Endothelial cell (in vitro differentiated cells): Measurements from ENCODE around the gene CIC. TPM values are rescaled to one million over a fixed set of nuclear protein-coding genes. Genes with fewer than 3 reads are reported as not detected.
"Not testable (repeated sequence)": the region's sequence is repeated elsewhere in the genome, so short reads cannot be mapped to it uniquely, and the experiment has no call there.

Experiments used
- DNase-seq: peaks from one replicate; pipeline ENCODE4 v3.0.0; 2021; ENCODE audit warnings: low spot score
- H3K27ac Mint-ChIP-seq: one replicate; pipeline ENCODE4 v1.8.0; 2021; ENCODE audit warnings: mixed read lengths, inconsistent platforms; ENCODE audit not compliant: unreplicated experiment
- H3K27me3 Mint-ChIP-seq: one replicate; pipeline ENCODE4 v1.8.0; 2021; ENCODE audit warnings: mild to moderate bottlenecking, moderate library complexity, mixed read lengths, inconsistent platforms; ENCODE audit not compliant: unreplicated experiment
- H3K36me3 Mint-ChIP-seq: one replicate; pipeline ENCODE4 v1.8.0; 2021; ENCODE audit warnings: mild to moderate bottlenecking, low read depth, mixed read lengths, inconsistent platforms; ENCODE audit not compliant: unreplicated experiment
- H3K4me1 Mint-ChIP-seq: one replicate; pipeline ENCODE4 v1.8.0; 2021; ENCODE audit warnings: mild to moderate bottlenecking, mixed read lengths, inconsistent platforms; ENCODE audit not compliant: unreplicated experiment
- H3K4me3 Mint-ChIP-seq: one replicate; pipeline ENCODE4 v1.8.0; 2021; ENCODE audit warnings: mild to moderate bottlenecking, mixed read lengths, inconsistent platforms; ENCODE audit not compliant: unreplicated experiment
- H3K9me3 Mint-ChIP-seq: one replicate; pipeline ENCODE4 v1.8.0; 2021; ENCODE audit warnings: mixed read lengths, inconsistent platforms; ENCODE audit not compliant: unreplicated experiment
- total RNA-seq: library from RNA; stranded (reverse); fragmentation: NEBNext Ultra II Directional; extraction: Animal tissue kit (Norgen Biotek cat#: 25700); gene quantifications from one replicate; pipeline ENCODE4 v1.2.1, GENCODE V29; 2021; ENCODE audit not compliant: unreplicated experiment
- TF ChIP-seq, protein P1 (sequence below): fragments of 200-600 bp; sonication (generic); IDR thresholded peaks from one replicate; pipeline ENCODE4 v1.5.0; 2021; ENCODE audit warnings: antibody characterized with exemption; ENCODE audit not compliant: unreplicated experiment

CIC gene
- total RNA-seq, 1 donor from 2014 or later, result 85.7 TPM

DNA sequence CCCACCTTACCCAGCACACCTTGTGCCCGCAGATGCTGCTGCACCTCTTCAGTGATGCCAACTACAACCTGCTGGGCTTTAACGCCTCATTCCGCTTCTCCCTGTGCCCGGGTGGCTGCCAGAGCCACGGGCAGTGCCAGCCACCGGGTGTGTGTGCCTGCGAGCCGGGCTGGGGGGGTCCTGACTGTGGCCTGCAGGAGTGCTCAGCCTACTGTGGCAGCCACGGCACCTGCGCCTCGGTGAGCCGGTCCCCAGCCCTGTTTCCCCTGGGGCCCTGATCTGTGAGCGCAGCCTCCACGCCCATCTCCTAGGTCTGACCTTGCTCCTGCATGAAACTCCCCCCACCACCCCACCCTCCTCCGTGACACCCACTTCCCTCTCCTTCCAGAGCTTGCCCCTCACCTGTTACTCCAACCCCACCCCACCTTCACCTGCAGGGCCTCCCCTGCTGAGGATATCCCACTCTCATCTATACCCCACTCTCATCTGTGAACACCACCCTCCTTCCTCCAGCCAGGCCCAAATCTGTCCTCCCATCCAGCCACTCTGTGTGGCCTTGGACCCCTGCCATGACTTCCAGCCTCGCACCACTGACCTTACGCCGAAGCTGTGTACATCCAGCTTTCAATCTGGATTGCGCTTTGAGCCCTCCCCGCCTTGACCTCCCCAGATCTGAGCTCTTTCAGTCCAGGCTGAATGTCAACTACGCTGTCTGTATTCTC lies 65.1 kb downstream of the CIC start:
- Mint-ChIP-seq H3K9me3 (no peaks in the 10 kb centered on the region), H3K4me1 (peaks cover 19% of the 10 kb centered on the region), H3K27ac (no peak overlapping the region), H3K27me3 (peaks cover 14% of the 10 kb centered on the region), H3K36me3 (peaks cover 11% of the 10 kb centered on the region), H3K4me3 (no peak overlapping the region)
- no peak for DNase-seq
- TF ChIP-seq, protein P1, sequence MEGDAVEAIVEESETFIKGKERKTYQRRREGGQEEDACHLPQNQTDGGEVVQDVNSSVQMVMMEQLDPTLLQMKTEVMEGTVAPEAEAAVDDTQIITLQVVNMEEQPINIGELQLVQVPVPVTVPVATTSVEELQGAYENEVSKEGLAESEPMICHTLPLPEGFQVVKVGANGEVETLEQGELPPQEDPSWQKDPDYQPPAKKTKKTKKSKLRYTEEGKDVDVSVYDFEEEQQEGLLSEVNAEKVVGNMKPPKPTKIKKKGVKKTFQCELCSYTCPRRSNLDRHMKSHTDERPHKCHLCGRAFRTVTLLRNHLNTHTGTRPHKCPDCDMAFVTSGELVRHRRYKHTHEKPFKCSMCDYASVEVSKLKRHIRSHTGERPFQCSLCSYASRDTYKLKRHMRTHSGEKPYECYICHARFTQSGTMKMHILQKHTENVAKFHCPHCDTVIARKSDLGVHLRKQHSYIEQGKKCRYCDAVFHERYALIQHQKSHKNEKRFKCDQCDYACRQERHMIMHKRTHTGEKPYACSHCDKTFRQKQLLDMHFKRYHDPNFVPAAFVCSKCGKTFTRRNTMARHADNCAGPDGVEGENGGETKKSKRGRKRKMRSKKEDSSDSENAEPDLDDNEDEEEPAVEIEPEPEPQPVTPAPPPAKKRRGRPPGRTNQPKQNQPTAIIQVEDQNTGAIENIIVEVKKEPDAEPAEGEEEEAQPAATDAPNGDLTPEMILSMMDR, result no peak

DNA sequence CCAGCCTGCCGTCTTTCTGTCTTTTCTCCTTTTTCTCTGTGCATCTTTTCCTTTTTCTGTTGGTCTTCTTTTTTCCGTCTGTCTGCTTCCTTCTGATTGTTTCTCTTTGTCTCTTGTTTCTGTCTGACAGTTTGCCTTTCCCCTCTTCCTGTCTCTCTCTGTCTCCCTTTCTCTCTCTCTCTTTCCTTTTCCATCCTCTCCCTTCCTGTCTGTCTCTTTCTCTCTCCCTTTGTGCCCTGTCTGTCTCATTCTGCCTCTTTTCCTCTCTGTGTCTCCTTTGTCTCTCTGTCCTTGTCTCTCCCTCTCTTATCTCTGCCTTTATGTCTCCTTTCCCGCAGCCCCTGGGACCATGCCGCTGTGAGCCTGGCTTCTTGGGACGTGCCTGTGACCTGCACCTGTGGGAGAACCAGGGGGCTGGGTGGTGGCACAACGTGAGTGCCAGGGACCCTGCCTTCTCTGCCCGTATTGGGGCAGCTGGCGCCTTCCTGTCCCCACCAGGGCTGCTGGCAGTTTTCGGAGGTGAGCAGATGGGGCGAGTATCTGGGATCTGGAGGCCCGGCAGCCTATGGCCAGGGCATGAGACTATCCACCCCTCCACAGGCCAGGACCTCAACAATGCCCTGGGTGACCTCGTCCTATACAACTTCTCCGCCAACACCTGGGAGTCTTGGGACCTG lies 65.8 kb downstream of the CIC start:
- Mint-ChIP-seq H3K4me3 (no peak overlapping the region), H3K36me3 (peaks cover 11% of the 10 kb centered on the region)

GRCh38 chr19:42335374-42335936 lies 66.4 kb downstream of the CIC start:
- TF ChIP-seq, protein P1, result no peak
- H3K27me3 Mint-ChIP-seq, result peaks cover 9% of the 10 kb centered on the region
- no peak for DNase-seq
- H3K9me3 Mint-ChIP-seq, result no peaks in the 10 kb centered on the region
- peaks cover 13% of the 10 kb centered on the region for H3K4me1 Mint-ChIP-seq
- no peak overlapping the region for H3K4me3 Mint-ChIP-seq
- peaks cover 10% of the 10 kb centered on the region for H3K36me3 Mint-ChIP-seq
- no peak overlapping the region for H3K27ac Mint-ChIP-seq

More for the DNA sequence above, 65.8 kb downstream of the CIC start:
- peaks cover 12% of the 10 kb centered on the region for H3K27me3 Mint-ChIP-seq
- peaks cover 18% of the 10 kb centered on the region for H3K4me1 Mint-ChIP-seq
- no peak overlapping the region for H3K27ac Mint-ChIP-seq
- H3K9me3 Mint-ChIP-seq, result no peaks in the 10 kb centered on the region
- DNase-seq, result no peak
- TF ChIP-seq, protein P1, result no peak

GRCh38 chr19:42335971-42336370 lies 66.9 kb downstream of the CIC start:
- no peak for DNase-seq
- peaks cover 8% of the 10 kb centered on the region for H3K4me1 Mint-ChIP-seq
- no peaks in the 10 kb centered on the region for H3K9me3 Mint-ChIP-seq
- H3K36me3 Mint-ChIP-seq, result peaks cover 7% of the 10 kb centered on the region
- TF ChIP-seq, protein P1, result no peak
- peaks cover 8% of the 10 kb centered on the region for H3K27me3 Mint-ChIP-seq
- no peak overlapping the region for H3K27ac Mint-ChIP-seq
- no peak overlapping the region for H3K4me3 Mint-ChIP-seq

DNA sequence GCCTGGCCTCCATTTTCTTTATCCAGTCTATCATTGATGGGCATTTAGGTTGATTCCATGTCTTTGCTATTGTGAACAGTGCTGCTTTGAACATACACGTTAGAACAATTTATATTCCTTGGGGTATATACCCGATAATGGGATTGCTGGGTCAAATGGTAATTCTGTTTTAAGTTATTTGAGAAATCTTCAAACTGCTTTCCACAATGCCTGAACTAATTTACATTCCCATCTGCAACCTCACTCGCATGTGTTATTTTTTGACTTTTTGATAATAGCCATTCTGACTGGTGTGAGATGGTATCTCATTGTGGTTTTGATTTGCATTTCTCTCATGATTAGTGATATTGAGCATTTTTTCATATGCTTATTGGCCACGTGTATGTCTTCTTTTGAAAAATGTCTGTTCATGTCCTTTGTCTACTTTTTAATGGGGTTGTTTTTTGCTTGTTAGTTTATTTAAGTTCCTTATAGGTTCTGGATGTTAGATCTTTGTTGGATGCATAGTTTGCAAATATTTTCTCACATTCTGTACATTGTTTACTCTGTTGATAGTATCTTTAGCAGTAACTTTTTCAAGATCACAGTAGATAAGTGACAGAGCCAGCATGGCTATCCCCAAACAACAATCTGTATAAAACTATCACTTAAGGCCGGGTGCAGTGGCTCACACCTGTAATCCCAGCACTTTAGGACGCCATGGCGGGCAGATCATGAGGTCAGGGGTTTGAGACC lies 70.2 kb downstream of the CIC start:
- H3K36me3 Mint-ChIP-seq, result peaks cover 14% of the 10 kb centered on the region
- H3K4me1 Mint-ChIP-seq, H3K27me3 Mint-ChIP-seq, H3K4me3 Mint-ChIP-seq, DNase-seq, H3K9me3 Mint-ChIP-seq, H3K27ac Mint-ChIP-seq: not testable (repeated sequence)

DNA sequence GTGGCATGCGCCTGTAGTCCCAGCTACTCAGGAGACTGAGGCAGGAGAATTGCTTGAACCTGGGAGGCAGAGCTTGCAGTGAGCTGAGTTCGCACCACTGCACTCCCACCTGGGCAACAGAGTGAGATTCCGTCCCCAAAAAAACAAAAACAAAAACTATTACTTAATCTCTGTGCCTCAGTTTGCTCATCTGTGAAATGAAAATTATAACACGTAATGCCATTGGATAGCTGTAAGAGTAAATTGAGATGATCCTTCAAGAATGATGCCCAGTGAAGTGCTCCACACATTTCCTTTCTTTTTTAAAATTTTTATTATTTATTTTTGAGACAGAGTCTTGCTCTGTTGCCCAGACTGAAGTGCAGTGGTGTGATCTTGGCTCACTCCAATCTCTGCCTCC lies 70.9 kb downstream of the CIC start:
- not testable (repeated sequence) for H3K4me3 Mint-ChIP-seq, H3K27me3 Mint-ChIP-seq, DNase-seq, H3K4me1 Mint-ChIP-seq, H3K9me3 Mint-ChIP-seq, H3K27ac Mint-ChIP-seq
- peaks cover 18% of the 10 kb centered on the region for H3K36me3 Mint-ChIP-seq
